ENCODE measurements around the gene LIMS1.
"Not testable (repeated sequence)": the region's sequence is repeated elsewhere in the genome, so short reads cannot be mapped to it uniquely, and the experiment has no call there.

GRCh38 chr2:108716971-108717370 is 182.7 kb downstream of the LIMS1 start:
- TF ChIP-seq POLR2AphosphoS5, POLR2A (IDR thresholded peaks at IDR 0.05; ENCODE audit: low read depth, low read length): not testable (repeated sequence)

All from GM12892 (cell line).